HepG2 (cell line): ENCODE data around the gene PIAS1. TPM values are rescaled to one million over a fixed set of nuclear protein-coding genes. Genes with fewer than 3 reads are reported as not detected.

Experiments used
- FOXA1 ChIP-seq, 2 experiments: fragments of 450-650 bp in 1 of 2; sonication (generic) in 1 of 2; formaldehyde crosslinking in 1 of 2; IDR thresholded peaks; 2 replicates each; pipeline versions ENCODE4 v1.4.0 to v1.6.1; 2016 to 2020; ENCODE audit warnings: missing genetic modification reagents in 1 of 2
- PAWR ChIP-seq: sonication (generic); formaldehyde crosslinking; IDR thresholded peaks from 2 replicates; pipeline ENCODE4 v1.4.0; 2020; ENCODE audit warnings: missing genetic modification reagents, mild to moderate bottlenecking, borderline replicate concordance
- ZBTB44 ChIP-seq: sonication (generic); formaldehyde crosslinking; IDR thresholded peaks from 2 replicates; pipeline ENCODE4 v1.4.0; 2020; ENCODE audit warnings: missing genetic modification reagents
- ZHX1 ChIP-seq: sonication (generic); formaldehyde crosslinking; IDR thresholded peaks from 2 replicates; pipeline ENCODE4 v1.8.1; 2022; ENCODE audit warnings: low read depth, mild to moderate bottlenecking, missing genetic modification reagents
- ZNF280B ChIP-seq: sonication (generic); formaldehyde crosslinking; IDR thresholded peaks from 2 replicates; pipeline ENCODE4 v1.5.0; 2020; ENCODE audit warnings: missing genetic modification reagents, mild to moderate bottlenecking, borderline replicate concordance
- ZNF34 ChIP-seq: sonication (generic); formaldehyde crosslinking; IDR thresholded peaks from 2 replicates; pipeline ENCODE4 v1.4.0; 2020; ENCODE audit warnings: mild to moderate bottlenecking, missing genetic modification reagents, borderline replicate concordance
- ZSCAN30 ChIP-seq: sonication (generic); formaldehyde crosslinking; IDR thresholded peaks from 2 replicates; pipeline ENCODE4 v1.5.0; 2020; ENCODE audit warnings: mild to moderate bottlenecking, missing genetic modification reagents
- polyA plus RNA-seq, 8 experiments: library from polyadenylated mRNA; depleted of rRNA in 3 of 8; stranded (reverse) in 7 of 8; unstranded in 1 of 8; fragments of >200 nt; fragmentation: Illumina TruSeq in 4 of 8; extraction: Trizol in 4 of 8; gene quantifications; 2 replicates each; pipeline versions ENCODE4 v1.2.1 to v1.2.3, GENCODE V29; 2011 to 2016; ENCODE audit warnings: low read depth in 4 of 8, missing spikeins in 1 of 8, mixed read lengths in 1 of 8; ENCODE audit not compliant: insufficient read depth in 1 of 8
- total RNA-seq, 5 experiments: library from RNA; depleted of rRNA; stranded (reverse); fragments of >200 nt; fragmentation: Illumina TruSeq; extraction: Trizol; gene quantifications; 2 replicates each; pipeline ENCODE4 v1.2.3, GENCODE V29; 2016; ENCODE audit warnings: low read depth in 1 of 5
- TF ChIP-seq, protein P1 (sequence below): sonication (generic); formaldehyde crosslinking; IDR thresholded peaks from 2 replicates; pipeline ENCODE4 v1.5.0; 2020; ENCODE audit warnings: mild to moderate bottlenecking, missing genetic modification reagents, borderline replicate concordance
- TF ChIP-seq, protein P2 (sequence below): sonication (generic); formaldehyde crosslinking; IDR thresholded peaks from 2 replicates; pipeline ENCODE4 v1.8.1; 2023; ENCODE audit warnings: mild to moderate bottlenecking, inconsistent platforms, moderate library complexity, missing genetic modification reagents, borderline replicate concordance
- TF ChIP-seq, protein P3 (sequence below): sonication (generic); formaldehyde crosslinking; IDR thresholded peaks from 2 replicates; pipeline ENCODE4 v1.5.1; 2020; ENCODE audit warnings: missing genetic modification reagents, mild to moderate bottlenecking, borderline replicate concordance

PIAS1 gene
- total and polyA plus RNA-seq, 2 of the 13 experiments (the other 11 are each of a cell fraction or from before 2014, with no cell fraction given): 20.7 to 33.7 TPM

- TF ChIP-seq, protein P1, sequence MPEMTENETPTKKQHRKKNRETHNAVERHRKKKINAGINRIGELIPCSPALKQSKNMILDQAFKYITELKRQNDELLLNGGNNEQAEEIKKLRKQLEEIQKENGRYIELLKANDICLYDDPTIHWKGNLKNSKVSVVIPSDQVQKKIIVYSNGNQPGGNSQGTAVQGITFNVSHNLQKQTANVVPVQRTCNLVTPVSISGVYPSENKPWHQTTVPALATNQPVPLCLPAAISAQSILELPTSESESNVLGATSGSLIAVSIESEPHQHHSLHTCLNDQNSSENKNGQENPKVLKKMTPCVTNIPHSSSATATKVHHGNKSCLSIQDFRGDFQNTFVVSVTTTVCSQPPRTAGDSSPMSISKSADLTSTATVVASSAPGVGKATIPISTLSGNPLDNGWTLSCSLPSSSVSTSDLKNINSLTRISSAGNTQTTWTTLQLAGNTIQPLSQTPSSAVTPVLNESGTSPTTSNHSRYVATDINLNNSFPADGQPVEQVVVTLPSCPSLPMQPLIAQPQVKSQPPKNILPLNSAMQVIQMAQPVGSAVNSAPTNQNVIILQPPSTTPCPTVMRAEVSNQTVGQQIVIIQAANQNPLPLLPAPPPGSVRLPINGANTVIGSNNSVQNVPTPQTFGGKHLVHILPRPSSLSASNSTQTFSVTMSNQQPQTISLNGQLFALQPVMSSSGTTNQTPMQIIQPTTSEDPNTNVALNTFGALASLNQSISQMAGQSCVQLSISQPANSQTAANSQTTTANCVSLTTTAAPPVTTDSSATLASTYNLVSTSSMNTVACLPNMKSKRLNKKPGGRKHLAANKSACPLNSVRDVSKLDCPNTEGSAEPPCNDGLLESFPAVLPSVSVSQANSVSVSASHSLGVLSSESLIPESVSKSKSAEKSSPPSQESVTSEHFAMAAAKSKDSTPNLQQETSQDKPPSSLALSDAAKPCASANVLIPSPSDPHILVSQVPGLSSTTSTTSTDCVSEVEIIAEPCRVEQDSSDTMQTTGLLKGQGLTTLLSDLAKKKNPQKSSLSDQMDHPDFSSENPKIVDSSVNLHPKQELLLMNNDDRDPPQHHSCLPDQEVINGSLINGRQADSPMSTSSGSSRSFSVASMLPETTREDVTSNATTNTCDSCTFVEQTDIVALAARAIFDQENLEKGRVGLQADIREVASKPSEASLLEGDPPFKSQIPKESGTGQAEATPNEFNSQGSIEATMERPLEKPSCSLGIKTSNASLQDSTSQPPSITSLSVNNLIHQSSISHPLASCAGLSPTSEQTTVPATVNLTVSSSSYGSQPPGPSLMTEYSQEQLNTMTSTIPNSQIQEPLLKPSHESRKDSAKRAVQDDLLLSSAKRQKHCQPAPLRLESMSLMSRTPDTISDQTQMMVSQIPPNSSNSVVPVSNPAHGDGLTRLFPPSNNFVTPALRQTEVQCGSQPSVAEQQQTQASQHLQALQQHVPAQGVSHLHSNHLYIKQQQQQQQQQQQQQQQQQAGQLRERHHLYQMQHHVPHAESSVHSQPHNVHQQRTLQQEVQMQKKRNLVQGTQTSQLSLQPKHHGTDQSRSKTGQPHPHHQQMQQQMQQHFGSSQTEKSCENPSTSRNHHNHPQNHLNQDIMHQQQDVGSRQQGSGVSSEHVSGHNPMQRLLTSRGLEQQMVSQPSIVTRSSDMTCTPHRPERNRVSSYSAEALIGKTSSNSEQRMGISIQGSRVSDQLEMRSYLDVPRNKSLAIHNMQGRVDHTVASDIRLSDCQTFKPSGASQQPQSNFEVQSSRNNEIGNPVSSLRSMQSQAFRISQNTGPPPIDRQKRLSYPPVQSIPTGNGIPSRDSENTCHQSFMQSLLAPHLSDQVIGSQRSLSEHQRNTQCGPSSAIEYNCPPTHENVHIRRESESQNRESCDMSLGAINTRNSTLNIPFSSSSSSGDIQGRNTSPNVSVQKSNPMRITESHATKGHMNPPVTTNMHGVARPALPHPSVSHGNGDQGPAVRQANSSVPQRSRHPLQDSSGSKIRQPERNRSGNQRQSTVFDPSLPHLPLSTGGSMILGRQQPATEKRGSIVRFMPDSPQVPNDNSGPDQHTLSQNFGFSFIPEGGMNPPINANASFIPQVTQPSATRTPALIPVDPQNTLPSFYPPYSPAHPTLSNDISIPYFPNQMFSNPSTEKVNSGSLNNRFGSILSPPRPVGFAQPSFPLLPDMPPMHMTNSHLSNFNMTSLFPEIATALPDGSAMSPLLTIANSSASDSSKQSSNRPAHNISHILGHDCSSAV (CRISPR knock-in tag): no peak
- no peak for TF ChIP-seq ZSCAN30 (CRISPR knock-in tag)
- TF ChIP-seq PAWR (CRISPR knock-in tag): no peak
- TF ChIP-seq FOXA1 (IDR thresholded peaks at IDR 0.05): no peak
- TF ChIP-seq FOXA1 (CRISPR knock-in tag; IDR thresholded peaks at IDR 0.05): no peak
- 0 out of 2 replicates have a peak, but pooled peaks have one; percentile 52 for TF ChIP-seq ZNF34 (CRISPR knock-in tag)
- TF ChIP-seq ZNF280B (CRISPR knock-in tag): no peak; the same call in 1 of the 2 replicates
- TF ChIP-seq, protein P2, sequence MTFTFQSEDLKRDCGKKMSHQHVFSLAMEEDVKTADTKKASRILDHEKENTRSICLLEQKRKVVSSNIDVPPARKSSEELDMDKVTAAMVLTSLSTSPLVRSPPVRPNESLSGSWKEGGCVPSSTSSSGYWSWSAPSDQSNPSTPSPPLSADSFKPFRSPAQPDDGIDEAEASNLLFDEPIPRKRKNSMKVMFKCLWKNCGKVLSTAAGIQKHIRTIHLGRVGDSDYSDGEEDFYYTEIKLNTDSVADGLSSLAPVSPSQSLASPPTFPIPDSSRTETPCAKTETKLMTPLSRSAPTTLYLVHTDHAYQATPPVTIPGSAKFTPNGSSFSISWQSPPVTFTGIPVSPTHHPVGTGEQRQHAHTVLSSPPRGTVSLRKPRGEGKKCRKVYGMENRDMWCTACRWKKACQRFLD (CRISPR knock-in tag): no peak
- TF ChIP-seq, protein P3, sequence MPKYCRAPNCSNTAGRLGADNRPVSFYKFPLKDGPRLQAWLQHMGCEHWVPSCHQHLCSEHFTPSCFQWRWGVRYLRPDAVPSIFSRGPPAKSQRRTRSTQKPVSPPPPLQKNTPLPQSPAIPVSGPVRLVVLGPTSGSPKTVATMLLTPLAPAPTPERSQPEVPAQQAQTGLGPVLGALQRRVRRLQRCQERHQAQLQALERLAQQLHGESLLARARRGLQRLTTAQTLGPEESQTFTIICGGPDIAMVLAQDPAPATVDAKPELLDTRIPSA (CRISPR knock-in tag): no peak
- no peak for TF ChIP-seq ZBTB44 (CRISPR knock-in tag)
- no peak for TF ChIP-seq ZHX1 (CRISPR knock-in tag)
Measured at GRCh38 chr15:68204776-68205557, 150.9 kb downstream of the PIAS1 start, which contains the start of gene CALML4 (continued).
